HEK293T (cell line): ENCODE measurements around the gene SLC25A44.

Experiments
- CTCF ChIA-PET: fragments of 350-600 bp; formaldehyde crosslinking; extraction: SDS; loops from one replicate; lab custom pipeline; 2021; ENCODE audit warnings: antibody characterized with exemption, inconsistent platforms; lab: Yijun Ruan, JAX
- POLR2A ChIA-PET: fragments of 350-600 bp; formaldehyde crosslinking; extraction: SDS; loops from one replicate; lab custom pipeline; 2020; ENCODE audit warnings: antibody characterized with exemption, inconsistent platforms; lab: Yijun Ruan, JAX
- DNase-seq: peaks from one replicate; pipeline ENCODE4 v3.0.0; 2012; ENCODE audit warnings: mixed read lengths; ENCODE audit errors: extremely low spot score
- ARNT ChIP-seq: fragments of 450-650 bp; IDR thresholded peaks from 2 replicates; pipeline ENCODE4 v1.6.1; 2017; ENCODE audit warnings: mild to moderate bottlenecking
- BHLHE40 ChIP-seq: fragments of 450-650 bp; IDR thresholded peaks from 2 replicates; pipeline ENCODE4 v1.6.1; 2016; ENCODE audit warnings: mild to moderate bottlenecking, moderate library complexity, borderline replicate concordance
- CTBP1 ChIP-seq: fragments of 450-650 bp; IDR thresholded peaks from 2 replicates; pipeline ENCODE4 v1.6.1; 2016; ENCODE audit warnings: borderline replicate concordance
- ELF4 ChIP-seq: fragments of 450-650 bp; IDR thresholded peaks from 2 replicates; pipeline ENCODE4 v1.6.1; 2017; ENCODE audit warnings: antibody characterized with exemption
- FOXA1 ChIP-seq: fragments of 450-650 bp; IDR thresholded peaks from 2 replicates; pipeline ENCODE4 v1.6.1; 2016; ENCODE audit warnings: mild to moderate bottlenecking
- FOXK2 ChIP-seq: fragments of 450-650 bp; IDR thresholded peaks from 2 replicates; pipeline ENCODE4 v1.6.1; 2016; ENCODE audit warnings: mild to moderate bottlenecking
- FOXM1 ChIP-seq: fragments of 450-650 bp; IDR thresholded peaks from 2 replicates; pipeline ENCODE4 v1.6.1; 2017; ENCODE audit warnings: mild to moderate bottlenecking, borderline replicate concordance
- HDGF ChIP-seq: fragments of 450-650 bp; IDR thresholded peaks from 2 replicates; pipeline ENCODE4 v1.6.1; 2017; ENCODE audit warnings: antibody characterized with exemption, borderline replicate concordance
- L3MBTL2 ChIP-seq: fragments of 450-650 bp; conservative IDR thresholded peaks from 2 replicates; pipeline ENCODE4 v1.6.1; 2016; ENCODE audit warnings: mild to moderate bottlenecking
- LEF1 ChIP-seq: fragments of 450-650 bp; IDR thresholded peaks from 2 replicates; pipeline ENCODE4 v1.6.1; 2017; ENCODE audit warnings: mild to moderate bottlenecking, borderline replicate concordance
- NFRKB ChIP-seq: fragments of 450-650 bp; IDR thresholded peaks from 2 replicates; pipeline ENCODE4 v1.6.1; 2016; ENCODE audit warnings: mild to moderate bottlenecking, moderate library complexity
- SP1 ChIP-seq: fragments of 450-650 bp; IDR thresholded peaks from 2 replicates; pipeline ENCODE4 v1.6.1; 2017
- SUZ12 ChIP-seq: fragments of 450-650 bp; IDR thresholded peaks from 2 replicates; pipeline ENCODE4 v1.6.1; 2016; ENCODE audit warnings: mild to moderate bottlenecking
- TARDBP ChIP-seq: fragments of 450-650 bp; IDR thresholded peaks from 2 replicates; pipeline ENCODE4 v1.6.1; 2016
- ZNF384 ChIP-seq: fragments of 450-650 bp; IDR thresholded peaks from 2 replicates; pipeline ENCODE4 v1.6.1; 2016
- TF ChIP-seq, protein P1 (sequence below): fragments of 450-650 bp; IDR thresholded peaks from 2 replicates; pipeline ENCODE4 v1.6.1; 2016

The SLC25A44 gene

DNA sequence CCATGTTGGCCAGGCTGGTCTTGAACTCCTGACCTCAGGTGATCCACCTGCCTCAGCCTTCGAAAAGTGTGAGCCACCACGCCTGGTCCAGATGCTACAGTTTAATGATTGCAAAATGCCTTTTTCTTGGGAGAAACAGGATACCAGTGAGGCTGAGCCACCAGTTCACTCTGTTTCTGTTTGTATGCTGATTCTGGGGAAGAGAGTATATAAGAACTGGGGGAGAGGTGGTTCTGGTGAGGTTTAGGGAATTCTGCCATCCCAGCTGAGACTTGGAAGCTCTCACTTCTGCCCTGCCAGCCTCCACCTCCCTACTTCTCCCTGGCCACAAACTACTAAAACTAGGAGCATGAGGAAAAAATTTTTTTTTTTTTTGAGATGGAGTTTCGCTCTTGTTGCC lies 10.8 kb downstream of the SLC25A44 start:
- ChIA-PET CTCF (interaction anchor here (0.6 kb wide), 1 partner anchor 53 kb away, joined by 6 read pairs; no protein-coding TSS in a partner anchor), POLR2A (interaction anchor here (1.2 to 4.2 kb wide), 2 partner anchors 8 to 10 kb away, joined by 4 to 16 read pairs; partner anchors contain the start of genes PMF1 and SLC25A44)
- DNase-seq: no peak
- TF ChIP-seq ELF4 (no peak), NFRKB (no peak), HDGF (no peak), FOXK2 (no peak), TARDBP (no peak), ZNF384 (no peak), LEF1 (no peak), SP1 (no peak), L3MBTL2 (no peak), ARNT (no peak), BHLHE40 (no peak), FOXM1 (no peak)
- TF ChIP-seq, protein P1, sequence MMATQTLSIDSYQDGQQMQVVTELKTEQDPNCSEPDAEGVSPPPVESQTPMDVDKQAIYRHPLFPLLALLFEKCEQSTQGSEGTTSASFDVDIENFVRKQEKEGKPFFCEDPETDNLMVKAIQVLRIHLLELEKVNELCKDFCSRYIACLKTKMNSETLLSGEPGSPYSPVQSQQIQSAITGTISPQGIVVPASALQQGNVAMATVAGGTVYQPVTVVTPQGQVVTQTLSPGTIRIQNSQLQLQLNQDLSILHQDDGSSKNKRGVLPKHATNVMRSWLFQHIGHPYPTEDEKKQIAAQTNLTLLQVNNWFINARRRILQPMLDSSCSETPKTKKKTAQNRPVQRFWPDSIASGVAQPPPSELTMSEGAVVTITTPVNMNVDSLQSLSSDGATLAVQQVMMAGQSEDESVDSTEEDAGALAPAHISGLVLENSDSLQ: no peak

DNA sequence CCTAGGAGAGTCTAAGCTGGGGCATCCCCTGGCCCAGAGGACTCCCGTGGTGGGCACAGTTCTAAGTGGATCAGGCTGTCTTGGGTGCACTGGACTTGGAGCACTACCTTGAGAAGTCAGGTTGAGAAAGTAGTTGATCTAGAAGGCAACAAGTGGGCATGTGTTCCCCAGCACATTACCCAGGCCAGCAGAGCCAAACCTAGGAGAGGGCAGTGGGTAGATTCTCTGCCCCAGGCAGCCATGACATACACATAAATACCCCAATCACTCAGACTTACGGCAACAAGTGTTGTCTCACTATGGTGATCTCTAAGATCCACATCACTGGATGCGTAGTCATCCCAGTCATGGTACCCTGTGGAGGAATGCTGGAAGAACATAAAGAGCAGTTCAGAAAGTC lies 17.3 kb downstream of the SLC25A44 start:
- ChIA-PET POLR2A (no interaction called here), CTCF (no interaction called here)
- no peak for DNase-seq
- no peak for TF ChIP-seq SUZ12
- no peak for TF ChIP-seq FOXM1
- TF ChIP-seq, protein P1: no peak
- TF ChIP-seq SP1: no peak
- no peak for TF ChIP-seq LEF1
- TF ChIP-seq ELF4: no peak
- TF ChIP-seq L3MBTL2: no peak
- TF ChIP-seq HDGF: no peak
- TF ChIP-seq CTBP1: no peak
- no peak for TF ChIP-seq FOXA1
- no peak for TF ChIP-seq NFRKB
- no peak for TF ChIP-seq ARNT
- TF ChIP-seq FOXK2: no peak
- TF ChIP-seq TARDBP: no peak
- no peak for TF ChIP-seq BHLHE40
- no peak for TF ChIP-seq ZNF384

DNA sequence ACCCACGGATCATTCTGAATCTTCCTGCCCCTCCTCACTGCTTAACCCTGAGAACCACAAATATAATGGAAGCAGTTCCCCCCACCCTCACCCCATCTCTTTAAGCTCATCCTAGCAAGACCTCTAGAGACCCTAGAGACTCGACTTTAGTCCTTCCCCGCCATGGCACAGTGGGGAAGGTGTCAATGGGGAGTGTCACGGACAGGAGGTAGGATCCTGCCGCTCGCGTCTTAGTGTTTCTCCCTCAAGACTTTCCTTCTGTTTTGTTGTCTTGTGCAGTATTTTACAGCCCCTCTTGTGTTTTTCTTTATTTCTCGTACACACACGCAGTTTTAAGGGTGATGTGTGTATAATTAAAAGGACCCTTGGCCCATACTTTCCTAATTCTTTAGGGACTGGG lies 18.2 kb downstream of the SLC25A44 start:
- CTCF ChIA-PET: interaction anchor here (0.6 to 2.7 kb wide), 4 partner anchors 13 to 71 kb away, joined by 4 to 18 read pairs (median 8); no protein-coding TSS in a partner anchor
- POLR2A ChIA-PET: interaction anchor here (0.5 to 3.9 kb wide), 44 partner anchors 8 to 289 kb away, joined by 3 to 63 read pairs (median 5); partner anchors contain the start of genes CCT3, MEF2D, PAQR6 and SEMA4A
- TF ChIP-seq FOXM1: no peak
- DNase-seq: no peak

DNA sequence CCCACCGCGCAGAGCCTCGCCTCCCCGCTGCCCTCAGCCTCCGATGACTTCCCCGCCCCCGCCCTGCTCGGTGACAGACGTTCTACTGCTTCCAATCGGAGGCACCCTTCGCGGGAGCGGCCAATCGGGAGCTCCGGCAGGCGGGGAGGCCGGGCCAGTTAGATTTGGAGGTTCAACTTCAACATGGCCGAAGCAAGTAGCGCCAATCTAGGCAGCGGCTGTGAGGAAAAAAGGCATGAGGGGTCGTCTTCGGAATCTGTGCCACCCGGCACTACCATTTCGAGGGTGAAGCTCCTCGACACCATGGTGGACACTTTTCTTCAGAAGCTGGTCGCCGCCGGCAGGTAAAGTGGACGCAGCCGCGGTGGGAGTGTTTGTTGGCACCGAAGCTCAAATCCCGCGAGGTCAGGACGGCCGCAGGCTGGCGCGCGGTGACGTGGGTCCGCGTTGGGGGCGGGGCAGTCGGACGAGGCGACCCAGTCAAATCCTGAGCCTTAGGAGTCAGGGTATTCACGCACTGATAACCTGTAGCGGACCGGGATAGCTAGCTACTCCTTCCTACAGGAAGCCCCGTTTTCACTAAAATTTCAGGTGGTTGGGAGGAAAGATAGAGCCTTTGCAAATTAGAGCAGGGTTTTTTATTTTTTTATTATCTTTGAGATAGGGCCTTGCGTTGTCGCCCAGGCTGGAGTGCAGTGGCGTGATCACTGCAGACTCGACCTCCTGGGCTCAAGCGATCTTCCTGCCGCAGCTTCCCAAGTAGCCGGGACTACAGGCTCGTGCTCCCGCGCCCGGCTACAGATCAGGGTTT lies 19.1 kb downstream of the SLC25A44 start, which contains the start of gene PMF1:
PMF1 (plus strand) TSS at position 175 of the 811 bp plus-strand sequence; CDS start at position 184, 9 bp downstream.
- POLR2A ChIA-PET: interaction anchor here (0.6 to 3.9 kb wide), 62 partner anchors 8 to 1019 kb away, joined by 3 to 63 read pairs (median 4); partner anchors contain the start of genes BGLAP, CCT3, MEF2D and MEX3A
- TF ChIP-seq FOXA1 (no peak), SP1 (no peak), LEF1 (peak; percentile 60; the same call in 1 of the 2 replicates), FOXK2 (no peak), NFRKB (peak; percentile 89), ELF4 (peak; percentile 69), L3MBTL2 (peak; percentile 87)
- TF ChIP-seq, protein P1: peak; percentile 98
- CTCF ChIA-PET: interaction anchor here (0.6 to 2.7 kb wide), 6 partner anchors 12 to 72 kb away, joined by 3 to 18 read pairs (median 6); no protein-coding TSS in a partner anchor
- DNase-seq: peak; percentile 99

DNA sequence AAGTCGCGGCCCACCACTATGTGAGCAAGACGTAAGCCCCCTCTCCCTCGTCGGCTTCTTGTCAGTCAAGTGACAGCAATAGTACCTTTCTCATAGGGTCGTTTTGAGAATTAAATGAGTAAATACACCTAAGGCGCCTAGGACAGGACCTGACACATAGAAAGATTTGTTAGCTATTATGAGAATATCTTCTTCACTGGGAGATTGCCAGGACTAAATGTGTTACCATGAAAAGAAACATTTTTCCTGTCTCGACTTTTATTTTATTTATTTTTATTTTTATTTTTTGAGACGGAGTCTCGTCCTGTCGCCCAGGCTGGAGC lies 19.7 kb downstream of the SLC25A44 start:
- no peak for TF ChIP-seq NFRKB
- TF ChIP-seq BHLHE40: no peak
- TF ChIP-seq HDGF: no peak
- TF ChIP-seq TARDBP: no peak
- TF ChIP-seq, protein P1: no peak
- no peak for TF ChIP-seq ARNT
- TF ChIP-seq FOXK2: no peak
- TF ChIP-seq ELF4: no peak
- TF ChIP-seq L3MBTL2: no peak
- TF ChIP-seq SUZ12: no peak
- TF ChIP-seq FOXM1: no peak
- CTCF ChIA-PET: interaction anchor here (1.5 to 2.7 kb wide), 3 partner anchors 12 to 72 kb away, joined by 7 to 18 read pairs (median 10); no protein-coding TSS in a partner anchor
- POLR2A ChIA-PET: interaction anchor here (0.6 to 3.9 kb wide), 40 partner anchors 8 to 557 kb away, joined by 3 to 63 read pairs (median 6); partner anchors contain the start of genes CCT3, MEX3A, PAQR6 and SLC25A44
- peak; percentile 45 for DNase-seq
